Uterus (tissue), 4 donors: ENCODE measurements around the gene NUDT6. TPM values are rescaled to one million over a fixed set of nuclear protein-coding genes. Genes with fewer than 3 reads are reported as not detected.

Experiments used
- DNase-seq, 2 donors: peaks; one replicate each; pipeline ENCODE4 v3.0.0-alpha.2; 2019 to 2020
- H3K27ac ChIP-seq, 2 donors: fragments of 200-600 bp; sonication (generic); 1 replicate in 1 of 2; 2 replicates in 1 of 2; pipeline ENCODE4 v1.5.1; 2016 to 2018
- H3K27me3 ChIP-seq, 2 donors: fragments of 200-600 bp; sonication (generic); one replicate each; pipeline ENCODE4 v1.5.1; 2018 to 2019; ENCODE audit warnings: control low read depth in 1 of 2
- H3K36me3 ChIP-seq, 2 donors: fragments of 200-600 bp; sonication (generic); one replicate each; pipeline ENCODE4 v1.5.1; 2019; ENCODE audit warnings: control low read depth in 1 of 2
- H3K4me1 ChIP-seq, 2 donors: fragments of 200-600 bp; sonication (generic); one replicate each; pipeline ENCODE4 v1.5.1; 2018 to 2019; ENCODE audit warnings: control low read depth in 1 of 2
- H3K4me3 ChIP-seq, 2 donors: fragments of 200-600 bp; sonication (generic); 1 replicate in 1 of 2; 2 replicates in 1 of 2; pipeline ENCODE4 v1.5.1; 2018 to 2019; ENCODE audit warnings: mild to moderate bottlenecking in 1 of 2
- H3K9me3 ChIP-seq, 2 donors: fragments of 200-600 bp; sonication (generic); one replicate each; pipeline ENCODE4 v1.5.1; 2019; ENCODE audit warnings: control low read depth in 1 of 2
- POLR2A ChIP-seq, 2 donors: fragments of 450-650 bp; IDR thresholded peaks; one replicate each; pipeline ENCODE4 v1.6.1; 2016; ENCODE audit warnings: antibody characterized with exemption in 2 of 2, mild to moderate bottlenecking in 1 of 2, moderate library complexity in 1 of 2
- intact Hi-C: fragments of 100-400 bp; cut with DNase I; formaldehyde crosslinking; loops from one replicate; pipeline ENCODE4 v1.15.1; 2023; ENCODE audit warnings: low total_unique reads
- total RNA-seq, 4 donors: library from RNA; depleted of rRNA in 3 of 4; stranded (reverse); fragments of >200 nt in 3 of 4; gene quantifications; one replicate each; pipeline versions ENCODE4 v1.1.0 to v1.2.4, GENCODE V29; 2014 to 2023
- TF ChIP-seq, protein P1 (sequence below), 4 experiments: fragments of 200-600 bp in 2 of 4; fragments of 450-650 bp in 2 of 4; sonication (generic) in 2 of 4; IDR thresholded peaks; one replicate each; pipeline ENCODE4 v1.5.1; 2016 to 2019; ENCODE audit warnings: antibody characterized with exemption in 4 of 4, mild to moderate bottlenecking in 2 of 4, moderate library complexity in 1 of 4
- donor health status: DM: yes; HTN: yes; CAD: no.

Gene NUDT6
- total RNA-seq, 4 donors from 2014 or later, result 6.9 to 29.4 (median 11.6) TPM

- Histone ChIP-seq H3K27ac (no peak overlapping the region), H3K4me3 (no peak overlapping the region), H3K36me3 (no peaks in the 10 kb centered on the region), H3K4me1 (peaks cover 0 to 5% of the 10 kb centered on the region in 2 donors), H3K9me3 (no peaks in the 10 kb centered on the region), H3K27me3 (no peaks in the 10 kb centered on the region)
- intact Hi-C loops, result no loop called here
- TF ChIP-seq POLR2A (IDR thresholded peaks at IDR 0.05), result no peak
- TF ChIP-seq, protein P1, sequence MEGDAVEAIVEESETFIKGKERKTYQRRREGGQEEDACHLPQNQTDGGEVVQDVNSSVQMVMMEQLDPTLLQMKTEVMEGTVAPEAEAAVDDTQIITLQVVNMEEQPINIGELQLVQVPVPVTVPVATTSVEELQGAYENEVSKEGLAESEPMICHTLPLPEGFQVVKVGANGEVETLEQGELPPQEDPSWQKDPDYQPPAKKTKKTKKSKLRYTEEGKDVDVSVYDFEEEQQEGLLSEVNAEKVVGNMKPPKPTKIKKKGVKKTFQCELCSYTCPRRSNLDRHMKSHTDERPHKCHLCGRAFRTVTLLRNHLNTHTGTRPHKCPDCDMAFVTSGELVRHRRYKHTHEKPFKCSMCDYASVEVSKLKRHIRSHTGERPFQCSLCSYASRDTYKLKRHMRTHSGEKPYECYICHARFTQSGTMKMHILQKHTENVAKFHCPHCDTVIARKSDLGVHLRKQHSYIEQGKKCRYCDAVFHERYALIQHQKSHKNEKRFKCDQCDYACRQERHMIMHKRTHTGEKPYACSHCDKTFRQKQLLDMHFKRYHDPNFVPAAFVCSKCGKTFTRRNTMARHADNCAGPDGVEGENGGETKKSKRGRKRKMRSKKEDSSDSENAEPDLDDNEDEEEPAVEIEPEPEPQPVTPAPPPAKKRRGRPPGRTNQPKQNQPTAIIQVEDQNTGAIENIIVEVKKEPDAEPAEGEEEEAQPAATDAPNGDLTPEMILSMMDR (IDR thresholded peaks at IDR 0.05), result no peak
- DNase-seq, result no peak
Observed at GRCh38 chr4:122865425-122865824, 57.0 kb downstream of the NUDT6 start.

- Histone ChIP-seq H3K4me3 (no peak overlapping the region), H3K27ac (no peak overlapping the region), H3K4me1 (peaks cover 0 to 5% of the 10 kb centered on the region in 2 donors), H3K9me3 (no peaks in the 10 kb centered on the region), H3K27me3 (no peaks in the 10 kb centered on the region), H3K36me3 (no peaks in the 10 kb centered on the region)
- intact Hi-C loops, result no loop called here
- TF ChIP-seq POLR2A (IDR thresholded peaks at IDR 0.05), result no peak
- TF ChIP-seq, protein P1 (IDR thresholded peaks at IDR 0.05), result no peak
- no peak for DNase-seq
Observed at GRCh38 chr4:122863639-122864038, 58.8 kb downstream of the NUDT6 start.

DNA sequence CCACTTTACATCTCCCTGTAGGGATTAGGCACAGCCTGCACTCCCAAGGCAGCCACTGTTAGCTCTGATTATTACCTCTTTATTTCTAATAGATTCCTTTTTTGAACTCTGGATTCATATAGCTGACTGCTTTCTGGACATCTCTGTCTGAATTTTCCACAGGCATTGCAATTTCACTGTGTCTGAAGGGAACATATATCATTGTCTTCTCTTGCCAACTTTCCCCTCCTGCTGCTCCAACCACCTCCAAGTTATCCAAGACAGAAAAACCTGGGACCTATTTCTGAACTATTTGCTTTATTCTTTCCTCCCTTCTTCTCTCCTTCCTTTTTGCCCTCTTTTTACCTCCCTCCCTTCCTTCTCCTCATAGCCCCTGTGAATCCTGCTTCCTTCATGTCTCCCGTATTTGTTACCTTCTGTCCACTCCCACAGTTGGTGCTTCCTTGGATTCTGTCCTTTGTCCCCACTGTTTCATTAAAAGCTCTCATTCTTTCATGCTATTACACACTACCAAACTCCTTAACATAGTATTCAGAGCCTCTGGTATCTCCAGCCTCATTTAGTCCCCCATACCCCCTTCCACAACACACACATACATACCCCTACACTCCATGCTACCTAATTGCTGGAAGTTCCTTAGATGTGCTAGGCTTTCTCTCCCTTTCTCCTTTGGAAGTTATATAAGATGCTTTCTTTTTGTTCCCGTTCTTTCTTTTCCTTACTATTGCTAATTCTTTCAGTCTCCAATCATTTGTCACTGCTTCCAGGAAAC is 61.0 kb downstream of the NUDT6 start:
- no peaks in the 10 kb centered on the region for H3K9me3 ChIP-seq
- H3K4me1 ChIP-seq, result peaks cover 0 to 13% of the 10 kb centered on the region in 2 donors
- H3K27ac ChIP-seq, result no peak overlapping the region
- TF ChIP-seq POLR2A (IDR thresholded peaks at IDR 0.05), result no peak
- TF ChIP-seq, protein P1 (IDR thresholded peaks at IDR 0.05), result no peak
- no peaks in the 10 kb centered on the region for H3K27me3 ChIP-seq
- H3K4me3 ChIP-seq, result no peak overlapping the region
- intact Hi-C loops, result no loop called here
- no peak for DNase-seq
- H3K36me3 ChIP-seq, result no peaks in the 10 kb centered on the region

- intact Hi-C loops, result no loop called here
- Histone ChIP-seq H3K4me1 (peaks cover 0 to 13% of the 10 kb centered on the region in 2 donors), H3K4me3 (no peak overlapping the region), H3K27ac (no peak overlapping the region), H3K9me3 (no peaks in the 10 kb centered on the region), H3K36me3 (no peaks in the 10 kb centered on the region), H3K27me3 (no peaks in the 10 kb centered on the region)
- no peak for DNase-seq
- TF ChIP-seq POLR2A (IDR thresholded peaks at IDR 0.05), result no peak
- TF ChIP-seq, protein P1 (IDR thresholded peaks at IDR 0.05), result no peak
Observed at GRCh38 chr4:122858705-122859104, 63.7 kb downstream of the NUDT6 start.

DNA sequence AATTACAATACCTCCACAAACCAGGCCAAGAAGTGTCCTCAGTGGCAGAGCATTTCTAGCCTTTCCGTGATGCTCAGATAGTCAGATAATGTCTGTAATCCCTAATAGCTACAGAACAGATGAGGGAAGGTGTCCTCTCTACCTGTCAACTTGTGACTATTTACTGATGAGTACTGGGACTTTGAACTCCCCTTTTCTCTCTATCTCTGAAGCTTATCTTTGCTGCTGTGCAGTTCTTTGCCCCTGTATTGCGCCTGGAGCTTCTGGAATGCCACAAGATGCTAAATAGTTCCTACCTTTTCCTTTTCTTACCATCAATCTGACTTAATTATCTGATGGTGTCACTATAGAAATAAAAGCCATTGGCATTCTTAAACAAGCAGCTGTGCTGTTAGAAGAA is 65.2 kb downstream of the NUDT6 start:
- peaks cover 0 to 11% of the 10 kb centered on the region in 2 donors for H3K4me1 ChIP-seq
- H3K27me3 ChIP-seq, result no peaks in the 10 kb centered on the region
- no peak for TF ChIP-seq POLR2A (IDR thresholded peaks at IDR 0.05)
- TF ChIP-seq, protein P1 (IDR thresholded peaks at IDR 0.05), result no peak
- H3K27ac ChIP-seq, result no peak overlapping the region
- no peaks in the 10 kb centered on the region for H3K36me3 ChIP-seq
- intact Hi-C loops, result no loop called here
- H3K4me3 ChIP-seq, result no peak overlapping the region
- H3K9me3 ChIP-seq, result no peaks in the 10 kb centered on the region
- no peak for DNase-seq
